ENCODE measurements around the gene CLDND2. TPM values are rescaled to one million over a fixed set of nuclear protein-coding genes. Genes with fewer than 3 reads are reported as not detected.

The CLDND2 gene
- total RNA-seq, 1 experiment from 2014 or later, result 0.95 TPM

GRCh38 chr19:51391073-51391611 is 22.3 kb upstream of the CLDND2 start:
- DNase-seq (ENCODE audit: low read depth, low spot score), result no peak
- no peaks in the 10 kb centered on the region for H3K36me3 ChIP-seq (ENCODE audit: control insufficient read depth, insufficient read depth, low read length)
- H3K9me3 ChIP-seq (ENCODE audit: control insufficient read depth, insufficient read depth, low read depth, low read length), result no peaks in the 10 kb centered on the region
- H3K4me3 ChIP-seq (ENCODE audit: low read depth in 2 of 2, low read length in 2 of 2), result no peak overlapping the region
- TF ChIP-seq, protein P1, sequence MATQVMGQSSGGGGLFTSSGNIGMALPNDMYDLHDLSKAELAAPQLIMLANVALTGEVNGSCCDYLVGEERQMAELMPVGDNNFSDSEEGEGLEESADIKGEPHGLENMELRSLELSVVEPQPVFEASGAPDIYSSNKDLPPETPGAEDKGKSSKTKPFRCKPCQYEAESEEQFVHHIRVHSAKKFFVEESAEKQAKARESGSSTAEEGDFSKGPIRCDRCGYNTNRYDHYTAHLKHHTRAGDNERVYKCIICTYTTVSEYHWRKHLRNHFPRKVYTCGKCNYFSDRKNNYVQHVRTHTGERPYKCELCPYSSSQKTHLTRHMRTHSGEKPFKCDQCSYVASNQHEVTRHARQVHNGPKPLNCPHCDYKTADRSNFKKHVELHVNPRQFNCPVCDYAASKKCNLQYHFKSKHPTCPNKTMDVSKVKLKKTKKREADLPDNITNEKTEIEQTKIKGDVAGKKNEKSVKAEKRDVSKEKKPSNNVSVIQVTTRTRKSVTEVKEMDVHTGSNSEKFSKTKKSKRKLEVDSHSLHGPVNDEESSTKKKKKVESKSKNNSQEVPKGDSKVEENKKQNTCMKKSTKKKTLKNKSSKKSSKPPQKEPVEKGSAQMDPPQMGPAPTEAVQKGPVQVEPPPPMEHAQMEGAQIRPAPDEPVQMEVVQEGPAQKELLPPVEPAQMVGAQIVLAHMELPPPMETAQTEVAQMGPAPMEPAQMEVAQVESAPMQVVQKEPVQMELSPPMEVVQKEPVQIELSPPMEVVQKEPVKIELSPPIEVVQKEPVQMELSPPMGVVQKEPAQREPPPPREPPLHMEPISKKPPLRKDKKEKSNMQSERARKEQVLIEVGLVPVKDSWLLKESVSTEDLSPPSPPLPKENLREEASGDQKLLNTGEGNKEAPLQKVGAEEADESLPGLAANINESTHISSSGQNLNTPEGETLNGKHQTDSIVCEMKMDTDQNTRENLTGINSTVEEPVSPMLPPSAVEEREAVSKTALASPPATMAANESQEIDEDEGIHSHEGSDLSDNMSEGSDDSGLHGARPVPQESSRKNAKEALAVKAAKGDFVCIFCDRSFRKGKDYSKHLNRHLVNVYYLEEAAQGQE (IDR thresholded peaks at IDR 0.05; ENCODE audit: insufficient read depth in 1 of 2, low read depth in 2 of 2, low read length in 1 of 2), result no peak
- TF ChIP-seq SIN3A (IDR thresholded peaks at IDR 0.05; ENCODE audit: borderline replicate concordance, insufficient read depth, low read depth, low read length) (no peak), TCF7L2 (IDR thresholded peaks at IDR 0.05; ENCODE audit: low read depth, low read length) (no peak), POLR2AphosphoS5 (IDR thresholded peaks at IDR 0.05; ENCODE audit: low read depth, low read length) (no peak)
- TF ChIP-seq, protein P2, sequence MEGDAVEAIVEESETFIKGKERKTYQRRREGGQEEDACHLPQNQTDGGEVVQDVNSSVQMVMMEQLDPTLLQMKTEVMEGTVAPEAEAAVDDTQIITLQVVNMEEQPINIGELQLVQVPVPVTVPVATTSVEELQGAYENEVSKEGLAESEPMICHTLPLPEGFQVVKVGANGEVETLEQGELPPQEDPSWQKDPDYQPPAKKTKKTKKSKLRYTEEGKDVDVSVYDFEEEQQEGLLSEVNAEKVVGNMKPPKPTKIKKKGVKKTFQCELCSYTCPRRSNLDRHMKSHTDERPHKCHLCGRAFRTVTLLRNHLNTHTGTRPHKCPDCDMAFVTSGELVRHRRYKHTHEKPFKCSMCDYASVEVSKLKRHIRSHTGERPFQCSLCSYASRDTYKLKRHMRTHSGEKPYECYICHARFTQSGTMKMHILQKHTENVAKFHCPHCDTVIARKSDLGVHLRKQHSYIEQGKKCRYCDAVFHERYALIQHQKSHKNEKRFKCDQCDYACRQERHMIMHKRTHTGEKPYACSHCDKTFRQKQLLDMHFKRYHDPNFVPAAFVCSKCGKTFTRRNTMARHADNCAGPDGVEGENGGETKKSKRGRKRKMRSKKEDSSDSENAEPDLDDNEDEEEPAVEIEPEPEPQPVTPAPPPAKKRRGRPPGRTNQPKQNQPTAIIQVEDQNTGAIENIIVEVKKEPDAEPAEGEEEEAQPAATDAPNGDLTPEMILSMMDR (IDR thresholded peaks at IDR 0.05), result no peak
- intact Hi-C loops (cut with micrococcal nuclease; ENCODE audit: unreplicated experiment), result no loop called here
- ATAC-seq, result no peak
- in situ Hi-C loops (cut with HindIII; ENCODE audit: low pct_unique_long_range_greater_than_20kb, low sequenced_read_pairs), result no loop called here
- no peaks in the 10 kb centered on the region for H3K27me3 ChIP-seq (ENCODE audit: control insufficient read depth, insufficient read depth, low read length)
- peaks cover 3% of the 10 kb centered on the region for H3K4me1 ChIP-seq (ENCODE audit: control insufficient read depth, insufficient read depth, low read length)
- ChIA-PET POLR2A (no interaction called here), CTCF (no interaction called here)
- no peak overlapping the region for H3K27ac ChIP-seq (ENCODE audit: low read length)
- no TSS peak for BruUV-seq (replicated peaks)

- H3K27me3 ChIP-seq (ENCODE audit: control insufficient read depth, insufficient read depth, low read length), result no peaks in the 10 kb centered on the region
- no peaks in the 10 kb centered on the region for H3K9me3 ChIP-seq (ENCODE audit: control insufficient read depth, insufficient read depth, low read depth, low read length)
- intact Hi-C loops (cut with micrococcal nuclease; ENCODE audit: unreplicated experiment) (no loop called here), in situ Hi-C loops (cut with HindIII; ENCODE audit: low pct_unique_long_range_greater_than_20kb, low sequenced_read_pairs) (no loop called here)
- CTCF ChIA-PET, result no interaction called here
- TF ChIP-seq SIN3A (IDR thresholded peaks at IDR 0.05; ENCODE audit: borderline replicate concordance, insufficient read depth, low read depth, low read length) (no peak), TCF7L2 (IDR thresholded peaks at IDR 0.05; ENCODE audit: low read depth, low read length) (no peak), POLR2AphosphoS5 (IDR thresholded peaks at IDR 0.05; ENCODE audit: low read depth, low read length) (no peak)
- TF ChIP-seq, protein P1 (IDR thresholded peaks at IDR 0.05; ENCODE audit: insufficient read depth in 1 of 2, low read depth in 2 of 2, low read length in 1 of 2), result no peak
- TF ChIP-seq, protein P2 (IDR thresholded peaks at IDR 0.05), result no peak
- H3K4me1 ChIP-seq (ENCODE audit: control insufficient read depth, insufficient read depth, low read length), result peaks cover 3% of the 10 kb centered on the region
- no peak overlapping the region for H3K27ac ChIP-seq (ENCODE audit: low read length)
- ATAC-seq, result no peak
- no TSS peak for BruUV-seq (replicated peaks)
- H3K36me3 ChIP-seq (ENCODE audit: control insufficient read depth, insufficient read depth, low read length), result no peaks in the 10 kb centered on the region
- no peak overlapping the region for H3K4me3 ChIP-seq (ENCODE audit: low read depth in 2 of 2, low read length in 2 of 2)
- DNase-seq (ENCODE audit: low read depth, low spot score), result no peak
- POLR2A ChIA-PET, result no interaction called here
These were observed 20.3 kb upstream of the CLDND2 start for GRCh38 chr19:51389143-51389542.
